SK-N-SH (cell line): ENCODE measurements around the gene SMARCA2.

Source experiments
- CTCF ChIP-seq: fragments of 200-600 bp; sonication (generic); IDR thresholded peaks from 2 replicates; pipeline ENCODE4 v1.6.1; 2017; ENCODE audit warnings: antibody characterized with exemption, mild to moderate bottlenecking, moderate library complexity
- TAF1 ChIP-seq: IDR thresholded peaks from 2 replicates; pipeline ENCODE4 v1.6.1; 2012; ENCODE audit warnings: low read depth, mild to moderate bottlenecking, low read length, moderate library complexity, borderline replicate concordance

GRCh38 chr9:2145746-2146145 is 130.6 kb downstream of the SMARCA2 start:
- TF ChIP-seq TAF1 (no peak), CTCF (no peak)
